ENCODE data around the gene IGFBP6.

The IGFBP6 gene

GRCh38 chr12:53050426-53051057 is 46.9 kb upstream of the IGFBP6 start:
- peaks cover 9 to 80% (median 64%) of the 10 kb centered on the region in 4 donors for H3K4me1 ChIP-seq
- intact Hi-C loops (cut with DNase I; ENCODE audit: low total_unique reads) = no loop called here
- H3K9me3 ChIP-seq = no peaks in the 10 kb centered on the region
- no peaks in the 10 kb centered on the region for H3K27me3 ChIP-seq
- no peak for DNase-seq
- peak overlapping the region; percentile 99 for H3K27ac ChIP-seq
- H3K36me3 ChIP-seq = peaks cover 13 to 16% (median 13%) of the 10 kb centered on the region in 3 donors
- H3K4me3 ChIP-seq = peak overlapping the region; percentile 71 to 79
- TF ChIP-seq CTCF (IDR thresholded peaks at IDR 0.05) = no peak

- Histone ChIP-seq H3K27me3 (no peaks in the 10 kb centered on the region), H3K36me3 (peaks cover 18 to 23% (median 19%) of the 10 kb centered on the region in 3 donors), H3K9me3 (no peaks in the 10 kb centered on the region), H3K4me3 (peak overlapping the region; percentile 71 to 79), H3K4me1 (peaks cover 9 to 82% (median 64%) of the 10 kb centered on the region in 4 donors), H3K27ac (peak overlapping the region; percentile 99)
- DNase-seq = peak; percentile 96 to 97
- peak; percentile 52 to 83 for TF ChIP-seq CTCF (IDR thresholded peaks at IDR 0.05)
- intact Hi-C loops (cut with DNase I; ENCODE audit: low total_unique reads) = no loop called here
Observed at GRCh38 chr12:53051058-53051880, 46.2 kb upstream of the IGFBP6 start.

GRCh38 chr12:53051881-53052412 is 45.5 kb upstream of the IGFBP6 start:
- peak overlapping the region; percentile 99 for H3K27ac ChIP-seq
- peaks cover 9 to 86% (median 64%) of the 10 kb centered on the region in 4 donors for H3K4me1 ChIP-seq
- no peaks in the 10 kb centered on the region for H3K27me3 ChIP-seq
- H3K4me3 ChIP-seq = peak overlapping the region; percentile 71 to 79
- DNase-seq = peak; percentile 35 to 69
- intact Hi-C loops (cut with DNase I; ENCODE audit: low total_unique reads) = no loop called here
- no peak for TF ChIP-seq CTCF (IDR thresholded peaks at IDR 0.05)
- H3K36me3 ChIP-seq = peaks cover 22 to 30% (median 25%) of the 10 kb centered on the region in 3 donors
- no peaks in the 10 kb centered on the region for H3K9me3 ChIP-seq

- intact Hi-C loops (cut with DNase I; ENCODE audit: low total_unique reads) = no loop called here
- peaks cover 28 to 36% (median 32%) of the 10 kb centered on the region in 3 donors for H3K36me3 ChIP-seq
- H3K4me1 ChIP-seq = peaks cover 9 to 85% (median 65%) of the 10 kb centered on the region in 4 donors
- no peaks in the 10 kb centered on the region for H3K9me3 ChIP-seq
- peak in 1 of 2 experiments; percentile 9 for TF ChIP-seq CTCF (IDR thresholded peaks at IDR 0.05)
- H3K4me3 ChIP-seq = peak overlapping the region; percentile 71 to 79
- no peaks in the 10 kb centered on the region for H3K27me3 ChIP-seq
- DNase-seq = peak; percentile 96 to 98
- H3K27ac ChIP-seq = peak overlapping the region; percentile 99
Observed at GRCh38 chr12:53052419-53053217, 44.8 kb upstream of the IGFBP6 start.
